Measurements from ENCODE around the gene GGT6.
"Not testable (repeated sequence)": the region's sequence is repeated elsewhere in the genome, so short reads cannot be mapped to it uniquely, and the experiment has no call there.

GGT6 gene

GRCh38 chr17:4591529-4591928 lies 31.2 kb upstream of the GGT6 start:
- H3K27ac ChIP-seq (ENCODE audit: low read length), result no peak overlapping the region
- H3K4me1 ChIP-seq (ENCODE audit: control insufficient read depth, insufficient read depth, low read length), result no peaks in the 10 kb centered on the region
- no peaks in the 10 kb centered on the region for H3K27me3 ChIP-seq (ENCODE audit: control insufficient read depth in 1 of 2, insufficient read depth in 2 of 2, low read length in 2 of 2)
- no peaks in the 10 kb centered on the region for H3K9me3 ChIP-seq (ENCODE audit: control insufficient read depth in 2 of 2, low read length in 2 of 2)
- no peaks in the 10 kb centered on the region for H3K36me3 ChIP-seq (ENCODE audit: control insufficient read depth in 2 of 2, insufficient read depth in 2 of 2, low read length in 2 of 2)
- no peak overlapping the region for H3K9ac ChIP-seq (ENCODE audit: low read length in 2 of 2)
- no peak overlapping the region for H3K4me3 ChIP-seq (ENCODE audit: low read length in 2 of 2)

- H3K27me3 ChIP-seq (ENCODE audit: control insufficient read depth in 1 of 2, insufficient read depth in 2 of 2, low read length in 2 of 2), result peaks cover 0 to 1% of the 10 kb centered on the region in 2 donors
- no peaks in the 10 kb centered on the region for H3K4me1 ChIP-seq (ENCODE audit: control insufficient read depth, insufficient read depth, low read length)
- no peak overlapping the region for H3K27ac ChIP-seq (ENCODE audit: low read length)
- H3K4me3 ChIP-seq (ENCODE audit: low read length in 2 of 2), result no peak overlapping the region
- H3K9me3 ChIP-seq (ENCODE audit: control insufficient read depth in 2 of 2, low read length in 2 of 2), result no peaks in the 10 kb centered on the region
- no peaks in the 10 kb centered on the region for H3K36me3 ChIP-seq (ENCODE audit: control insufficient read depth in 2 of 2, insufficient read depth in 2 of 2, low read length in 2 of 2)
- no peak overlapping the region for H3K9ac ChIP-seq (ENCODE audit: low read length in 2 of 2)
Observed at GRCh38 chr17:4590981-4591453, 30.6 kb upstream of the GGT6 start.

- not testable (repeated sequence) for H3K4me3 ChIP-seq (ENCODE audit: low read length in 2 of 2); H3K36me3 ChIP-seq (ENCODE audit: control insufficient read depth in 2 of 2, insufficient read depth in 2 of 2, low read length in 2 of 2); H3K4me1 ChIP-seq (ENCODE audit: control insufficient read depth, insufficient read depth, low read length); H3K9me3 ChIP-seq (ENCODE audit: control insufficient read depth in 2 of 2, low read length in 2 of 2); H3K27ac ChIP-seq (ENCODE audit: low read length); H3K9ac ChIP-seq (ENCODE audit: low read length in 2 of 2)
- H3K27me3 ChIP-seq (ENCODE audit: control insufficient read depth in 1 of 2, insufficient read depth in 2 of 2, low read length in 2 of 2), result peaks cover 5 to 11% of the 10 kb centered on the region in 2 donors
Observed at GRCh38 chr17:4590042-4590441, 29.7 kb upstream of the GGT6 start.

- Histone ChIP-seq H3K36me3 (ENCODE audit: control insufficient read depth in 2 of 2, insufficient read depth in 2 of 2, low read length in 2 of 2) (no peaks in the 10 kb centered on the region), H3K27ac (ENCODE audit: low read length) (no peak overlapping the region), H3K27me3 (ENCODE audit: control insufficient read depth in 1 of 2, insufficient read depth in 2 of 2, low read length in 2 of 2) (peaks cover 5 to 21% of the 10 kb centered on the region in 2 donors), H3K4me1 (ENCODE audit: control insufficient read depth, insufficient read depth, low read length) (peaks cover 6% of the 10 kb centered on the region), H3K4me3 (ENCODE audit: low read length in 2 of 2) (no peak overlapping the region), H3K9ac (ENCODE audit: low read length in 2 of 2) (no peak overlapping the region), H3K9me3 (ENCODE audit: control insufficient read depth in 2 of 2, low read length in 2 of 2) (no peaks in the 10 kb centered on the region)
Observed at GRCh38 chr17:4588898-4589625, 28.7 kb upstream of the GGT6 start.

- H3K27me3 ChIP-seq (ENCODE audit: control insufficient read depth in 1 of 2, insufficient read depth in 2 of 2, low read length in 2 of 2), result peaks cover 11 to 28% of the 10 kb centered on the region in 2 donors
- no peaks in the 10 kb centered on the region for H3K9me3 ChIP-seq (ENCODE audit: control insufficient read depth in 2 of 2, low read length in 2 of 2)
- no peak overlapping the region for H3K27ac ChIP-seq (ENCODE audit: low read length)
- H3K4me1 ChIP-seq (ENCODE audit: control insufficient read depth, insufficient read depth, low read length), result peaks cover 11% of the 10 kb centered on the region
- no peak overlapping the region for H3K4me3 ChIP-seq (ENCODE audit: low read length in 2 of 2)
- no peaks in the 10 kb centered on the region for H3K36me3 ChIP-seq (ENCODE audit: control insufficient read depth in 2 of 2, insufficient read depth in 2 of 2, low read length in 2 of 2)
- H3K9ac ChIP-seq (ENCODE audit: low read length in 2 of 2), result no peak overlapping the region
Observed at GRCh38 chr17:4588391-4588790, 28.0 kb upstream of the GGT6 start.

- no peaks in the 10 kb centered on the region for H3K36me3 ChIP-seq (ENCODE audit: control insufficient read depth in 2 of 2, insufficient read depth in 2 of 2, low read length in 2 of 2)
- H3K27me3 ChIP-seq (ENCODE audit: control insufficient read depth in 1 of 2, insufficient read depth in 2 of 2, low read length in 2 of 2), result peaks cover 17 to 34% of the 10 kb centered on the region in 2 donors
- no peaks in the 10 kb centered on the region for H3K9me3 ChIP-seq (ENCODE audit: control insufficient read depth in 2 of 2, low read length in 2 of 2)
- H3K4me1 ChIP-seq (ENCODE audit: control insufficient read depth, insufficient read depth, low read length), result peaks cover 11% of the 10 kb centered on the region
- no peak overlapping the region for H3K9ac ChIP-seq (ENCODE audit: low read length in 2 of 2)
- no peak overlapping the region for H3K27ac ChIP-seq (ENCODE audit: low read length)
- no peak overlapping the region for H3K4me3 ChIP-seq (ENCODE audit: low read length in 2 of 2)
Observed at GRCh38 chr17:4587803-4588202, 27.4 kb upstream of the GGT6 start.

- peaks cover 22 to 34% of the 10 kb centered on the region in 2 donors for H3K27me3 ChIP-seq (ENCODE audit: control insufficient read depth in 1 of 2, insufficient read depth in 2 of 2, low read length in 2 of 2)
- peaks cover 11% of the 10 kb centered on the region for H3K4me1 ChIP-seq (ENCODE audit: control insufficient read depth, insufficient read depth, low read length)
- H3K9ac ChIP-seq (ENCODE audit: low read length in 2 of 2), result no peak overlapping the region
- no peak overlapping the region for H3K4me3 ChIP-seq (ENCODE audit: low read length in 2 of 2)
- no peaks in the 10 kb centered on the region for H3K9me3 ChIP-seq (ENCODE audit: control insufficient read depth in 2 of 2, low read length in 2 of 2)
- no peaks in the 10 kb centered on the region for H3K36me3 ChIP-seq (ENCODE audit: control insufficient read depth in 2 of 2, insufficient read depth in 2 of 2, low read length in 2 of 2)
- no peak overlapping the region for H3K27ac ChIP-seq (ENCODE audit: low read length)
Observed at GRCh38 chr17:4587195-4587594, 26.8 kb upstream of the GGT6 start.

- Histone ChIP-seq H3K4me1 (ENCODE audit: control insufficient read depth, insufficient read depth, low read length) (peaks cover 11% of the 10 kb centered on the region), H3K36me3 (ENCODE audit: control insufficient read depth in 2 of 2, insufficient read depth in 2 of 2, low read length in 2 of 2) (no peaks in the 10 kb centered on the region), H3K9ac (ENCODE audit: low read length in 2 of 2) (no peak overlapping the region), H3K9me3 (ENCODE audit: control insufficient read depth in 2 of 2, low read length in 2 of 2) (no peaks in the 10 kb centered on the region), H3K27ac (ENCODE audit: low read length) (no peak overlapping the region), H3K27me3 (ENCODE audit: control insufficient read depth in 1 of 2, insufficient read depth in 2 of 2, low read length in 2 of 2) (peaks cover 27 to 39% of the 10 kb centered on the region in 2 donors), H3K4me3 (ENCODE audit: low read length in 2 of 2) (no peak overlapping the region)
Observed at GRCh38 chr17:4586043-4586442, 25.7 kb upstream of the GGT6 start.

GRCh38 chr17:4585638-4585994 lies 25.2 kb upstream of the GGT6 start:
- Histone ChIP-seq H3K4me1 (ENCODE audit: control insufficient read depth, insufficient read depth, low read length) (peaks cover 11% of the 10 kb centered on the region), H3K9ac (ENCODE audit: low read length in 2 of 2) (no peak overlapping the region), H3K36me3 (ENCODE audit: control insufficient read depth in 2 of 2, insufficient read depth in 2 of 2, low read length in 2 of 2) (no peaks in the 10 kb centered on the region), H3K4me3 (ENCODE audit: low read length in 2 of 2) (no peak overlapping the region), H3K27me3 (ENCODE audit: control insufficient read depth in 1 of 2, insufficient read depth in 2 of 2, low read length in 2 of 2) (peaks cover 27 to 39% of the 10 kb centered on the region in 2 donors), H3K9me3 (ENCODE audit: control insufficient read depth in 2 of 2, low read length in 2 of 2) (no peaks in the 10 kb centered on the region), H3K27ac (ENCODE audit: low read length) (no peak overlapping the region)

- Histone ChIP-seq H3K9ac (ENCODE audit: low read length in 2 of 2) (no peak overlapping the region), H3K4me3 (ENCODE audit: low read length in 2 of 2) (peak overlapping the region in 1 of 2 donors; percentile 67), H3K27ac (ENCODE audit: low read length) (no peak overlapping the region), H3K36me3 (ENCODE audit: control insufficient read depth in 2 of 2, insufficient read depth in 2 of 2, low read length in 2 of 2) (no peaks in the 10 kb centered on the region), H3K4me1 (ENCODE audit: control insufficient read depth, insufficient read depth, low read length) (peaks cover 11% of the 10 kb centered on the region), H3K27me3 (ENCODE audit: control insufficient read depth in 1 of 2, insufficient read depth in 2 of 2, low read length in 2 of 2) (peaks cover 27 to 39% of the 10 kb centered on the region in 2 donors), H3K9me3 (ENCODE audit: control insufficient read depth in 2 of 2, low read length in 2 of 2) (no peaks in the 10 kb centered on the region)
Observed at GRCh38 chr17:4584917-4585637, 24.7 kb upstream of the GGT6 start.

Measured in stomach smooth muscle (tissue), 2 donors.